ENCODE measurements around the gene EPS8.

Gene EPS8

DNA sequence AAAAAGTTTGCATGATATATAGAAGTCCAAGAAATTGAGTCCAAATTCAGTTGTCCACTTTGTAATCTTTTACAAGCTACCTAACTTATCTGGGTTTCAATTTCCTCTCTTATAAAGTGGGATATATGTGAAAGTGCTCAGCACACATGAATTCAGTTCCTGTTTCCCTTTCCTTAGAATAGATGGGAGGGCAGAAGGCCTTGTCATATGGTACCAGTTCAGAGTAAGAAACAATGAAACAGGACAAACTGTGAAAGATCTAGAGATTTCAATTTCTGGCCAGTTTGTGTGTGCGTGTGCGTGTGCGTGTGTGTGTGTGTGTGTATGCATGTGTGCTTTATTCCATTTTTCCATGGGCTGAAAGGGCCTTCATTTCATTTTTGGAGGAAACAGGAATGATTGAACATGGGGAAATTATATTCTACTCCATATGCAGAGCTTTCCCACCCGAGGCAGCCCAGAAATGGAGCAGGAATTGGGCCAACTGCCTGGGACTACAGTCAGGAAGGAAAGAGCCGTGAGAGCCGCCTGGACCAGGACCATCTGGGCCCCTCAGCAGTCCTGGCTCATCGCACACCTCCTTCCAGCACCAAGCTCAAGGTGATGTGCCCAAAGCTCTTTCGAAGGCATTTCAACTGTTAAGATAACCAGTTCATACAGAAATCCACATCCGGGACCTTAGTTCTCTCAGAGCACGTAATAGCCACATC is 183.2 kb downstream of the EPS8 start:
- no peak overlapping the region for H3K9ac ChIP-seq (ENCODE audit: low read length)

DNA sequence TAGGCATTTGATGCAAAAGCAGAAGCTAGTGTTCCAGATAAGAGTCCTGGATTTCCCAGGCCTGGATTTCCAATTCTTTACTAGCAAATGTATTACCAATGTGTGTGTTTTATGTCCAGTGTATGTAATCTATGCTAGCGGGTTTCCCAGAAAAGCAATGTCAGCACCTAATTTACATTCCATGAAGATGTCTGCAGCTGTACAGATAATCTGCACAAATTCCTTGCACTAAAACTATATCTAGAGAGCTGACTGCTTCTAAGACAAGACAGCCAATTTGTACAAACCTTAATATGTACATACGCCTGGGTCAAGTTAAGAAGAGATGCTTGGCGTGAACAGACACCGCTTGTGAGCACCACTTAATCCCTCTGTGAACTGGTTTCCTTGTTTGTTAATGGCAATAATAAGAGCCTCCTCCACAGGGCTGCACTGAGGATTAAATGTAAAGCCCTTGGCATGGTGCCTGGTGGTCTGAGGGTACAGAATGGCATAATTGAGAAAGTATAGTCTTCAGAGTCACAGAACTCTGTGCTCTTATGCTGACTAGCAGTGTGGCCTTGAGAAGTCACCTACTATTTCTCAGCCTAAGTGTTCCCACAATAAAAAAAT is 185.6 kb downstream of the EPS8 start:
- Histone ChIP-seq H3K4me1 (ENCODE audit: insufficient read depth, low read length) (peaks cover 10% of the 10 kb centered on the region), H3K27me3 (ENCODE audit: control insufficient read depth in 1 of 2, insufficient read depth in 2 of 2, low read length in 2 of 2) (no peaks in the 10 kb centered on the region), H3K9me3 (ENCODE audit: low read length) (no peaks in the 10 kb centered on the region), H3K4me3 (ENCODE audit: low read depth in 1 of 2, low read length in 2 of 2) (no peak overlapping the region), H3K36me3 (ENCODE audit: insufficient read depth, low read length) (no peaks in the 10 kb centered on the region), H3K9ac (ENCODE audit: low read length) (no peak overlapping the region), H3K27ac (ENCODE audit: low read depth, low read length) (no peak overlapping the region)

More for the DNA sequence above, 183.2 kb downstream of the EPS8 start:
- Histone ChIP-seq H3K4me3 (ENCODE audit: low read depth in 1 of 2, low read length in 2 of 2) (no peak overlapping the region), H3K27ac (ENCODE audit: low read depth, low read length) (no peak overlapping the region), H3K4me1 (ENCODE audit: insufficient read depth, low read length) (no peaks in the 10 kb centered on the region), H3K9me3 (ENCODE audit: low read length) (no peaks in the 10 kb centered on the region), H3K36me3 (ENCODE audit: insufficient read depth, low read length) (no peaks in the 10 kb centered on the region), H3K27me3 (ENCODE audit: control insufficient read depth in 1 of 2, insufficient read depth in 2 of 2, low read length in 2 of 2) (no peaks in the 10 kb centered on the region)

DNA sequence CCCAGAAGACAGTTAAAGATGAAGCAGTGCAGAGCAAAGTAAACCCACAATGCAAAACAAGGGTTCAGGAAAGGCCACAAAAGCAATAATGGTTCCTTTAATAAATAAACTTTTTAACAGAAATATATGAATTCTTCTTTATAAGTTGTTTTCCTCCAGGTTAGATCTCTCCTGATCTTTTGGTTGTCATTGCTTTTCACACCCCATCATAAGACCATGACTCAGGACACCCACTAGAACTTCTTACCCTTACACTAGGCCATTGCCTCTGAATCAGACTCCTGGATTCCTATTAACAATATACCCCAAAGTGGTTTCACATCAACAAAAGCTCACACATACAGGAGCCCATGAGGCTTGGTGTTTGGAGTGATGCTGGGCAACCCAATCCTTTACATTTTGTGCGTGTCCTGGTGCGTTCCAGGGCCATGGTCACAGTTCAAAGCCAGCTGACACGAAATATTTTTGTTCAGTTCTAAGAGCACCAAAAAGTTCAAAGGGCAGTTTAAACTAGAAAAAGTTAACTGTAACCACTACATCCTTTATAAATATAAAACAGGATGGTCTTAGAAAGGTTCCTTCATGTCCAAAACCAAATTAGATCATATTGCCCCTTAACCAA is 187.0 kb downstream of the EPS8 start:
- H3K36me3 ChIP-seq (ENCODE audit: insufficient read depth, low read length) = no peaks in the 10 kb centered on the region
- no peak overlapping the region for H3K27ac ChIP-seq (ENCODE audit: low read depth, low read length)
- H3K4me3 ChIP-seq (ENCODE audit: low read depth in 1 of 2, low read length in 2 of 2) = no peak overlapping the region
- H3K4me1 ChIP-seq (ENCODE audit: insufficient read depth, low read length) = peaks cover 10% of the 10 kb centered on the region
- H3K9ac ChIP-seq (ENCODE audit: low read length) = no peak overlapping the region
- no peaks in the 10 kb centered on the region for H3K27me3 ChIP-seq (ENCODE audit: control insufficient read depth in 1 of 2, insufficient read depth in 2 of 2, low read length in 2 of 2)
- no peaks in the 10 kb centered on the region for H3K9me3 ChIP-seq (ENCODE audit: low read length)

DNA sequence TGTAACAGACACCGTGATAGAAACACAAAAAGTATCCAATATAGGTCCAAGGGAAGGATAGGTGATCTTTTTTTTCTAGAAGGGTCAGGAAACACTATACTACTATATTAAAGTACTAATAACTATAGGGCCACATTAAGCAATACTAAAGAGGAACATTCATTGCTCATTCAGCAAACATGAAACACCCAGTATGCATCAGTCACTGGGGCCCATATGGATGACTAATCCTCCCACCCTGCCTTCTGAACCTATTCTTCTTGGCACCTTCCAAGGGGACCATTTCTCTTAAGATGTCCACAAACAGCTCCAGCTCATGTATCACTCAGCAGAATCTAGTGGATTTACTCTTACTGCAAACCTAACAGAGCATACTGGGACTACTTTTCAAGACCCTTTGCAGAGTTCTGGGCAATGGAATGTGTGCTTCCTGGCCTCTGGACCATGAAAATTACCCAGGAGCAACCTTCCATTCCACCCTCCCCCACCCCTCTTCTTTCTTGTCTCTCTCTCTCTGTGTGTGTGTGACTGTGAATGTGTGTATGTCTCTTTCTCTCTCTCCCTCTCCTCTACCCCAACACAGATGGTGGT is 187.9 kb downstream of the EPS8 start:
- H3K27me3 ChIP-seq (ENCODE audit: control insufficient read depth in 1 of 2, insufficient read depth in 2 of 2, low read length in 2 of 2) = no peaks in the 10 kb centered on the region
- no peaks in the 10 kb centered on the region for H3K36me3 ChIP-seq (ENCODE audit: insufficient read depth, low read length)
- H3K27ac ChIP-seq (ENCODE audit: low read depth, low read length) = no peak overlapping the region
- H3K4me1 ChIP-seq (ENCODE audit: insufficient read depth, low read length) = peaks cover 10% of the 10 kb centered on the region
- no peaks in the 10 kb centered on the region for H3K9me3 ChIP-seq (ENCODE audit: low read length)
- no peak overlapping the region for H3K4me3 ChIP-seq (ENCODE audit: low read depth in 1 of 2, low read length in 2 of 2)
- no peak overlapping the region for H3K9ac ChIP-seq (ENCODE audit: low read length)

- H3K27ac ChIP-seq (ENCODE audit: low read depth, low read length) = no peak overlapping the region
Observed at GRCh38 chr12:15600223-15600935, 188.8 kb downstream of the EPS8 start.

DNA sequence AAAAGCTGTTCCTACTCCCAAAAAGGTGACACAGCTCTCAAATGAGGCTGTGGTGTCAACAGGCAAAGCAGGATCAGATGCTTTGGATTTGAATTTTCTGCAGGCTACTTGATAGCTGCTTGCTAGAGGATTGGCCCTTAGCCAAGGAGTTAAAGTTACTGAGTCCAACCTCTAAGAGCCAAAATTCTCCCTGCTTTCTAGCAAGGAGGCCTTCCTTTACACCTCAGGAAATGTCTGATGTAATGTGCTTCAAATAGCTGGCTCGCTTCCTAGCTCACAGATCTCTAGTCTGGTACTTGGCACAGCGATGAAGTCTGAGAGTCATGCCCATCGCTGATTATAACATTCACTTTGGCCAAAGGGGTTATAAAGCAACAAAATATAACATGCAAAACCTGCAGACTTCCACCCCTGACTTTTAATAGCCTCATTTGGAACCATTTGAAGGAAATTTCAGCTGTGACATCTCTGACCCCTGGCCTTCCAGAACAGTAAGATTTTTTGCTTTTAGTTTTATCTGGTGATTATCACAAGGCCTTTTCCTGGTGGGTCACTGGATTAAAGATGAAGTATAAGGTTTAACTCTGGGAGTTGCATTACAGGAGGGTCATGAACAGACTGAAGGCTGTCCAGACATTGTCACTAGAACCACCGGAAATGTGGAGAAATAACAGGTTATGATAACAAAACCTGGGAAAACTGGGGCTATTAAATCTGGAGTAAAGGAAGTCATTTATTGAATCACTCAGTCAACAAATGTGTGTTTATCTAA is 189.7 kb downstream of the EPS8 start:
- H3K36me3 ChIP-seq (ENCODE audit: insufficient read depth, low read length) = no peaks in the 10 kb centered on the region
- no peaks in the 10 kb centered on the region for H3K9me3 ChIP-seq (ENCODE audit: low read length)
- H3K27ac ChIP-seq (ENCODE audit: low read depth, low read length) = no peak overlapping the region
- no peak overlapping the region for H3K4me3 ChIP-seq (ENCODE audit: low read depth in 1 of 2, low read length in 2 of 2)
- H3K9ac ChIP-seq (ENCODE audit: low read length) = no peak overlapping the region
- no peaks in the 10 kb centered on the region for H3K27me3 ChIP-seq (ENCODE audit: control insufficient read depth in 1 of 2, insufficient read depth in 2 of 2, low read length in 2 of 2)
- H3K4me1 ChIP-seq (ENCODE audit: insufficient read depth, low read length) = peaks cover 10% of the 10 kb centered on the region

More at GRCh38 chr12:15600223-15600935, 188.8 kb downstream of the EPS8 start:
- Histone ChIP-seq H3K9ac (ENCODE audit: low read length) (no peak overlapping the region), H3K4me1 (ENCODE audit: insufficient read depth, low read length) (peaks cover 10% of the 10 kb centered on the region), H3K9me3 (ENCODE audit: low read length) (no peaks in the 10 kb centered on the region), H3K4me3 (ENCODE audit: low read depth in 1 of 2, low read length in 2 of 2) (no peak overlapping the region), H3K27me3 (ENCODE audit: control insufficient read depth in 1 of 2, insufficient read depth in 2 of 2, low read length in 2 of 2) (no peaks in the 10 kb centered on the region), H3K36me3 (ENCODE audit: insufficient read depth, low read length) (no peaks in the 10 kb centered on the region)

GRCh38 chr12:15597125-15597830 is 191.9 kb downstream of the EPS8 start:
- Histone ChIP-seq H3K9me3 (ENCODE audit: low read length) (no peaks in the 10 kb centered on the region), H3K27me3 (ENCODE audit: control insufficient read depth in 1 of 2, insufficient read depth in 2 of 2, low read length in 2 of 2) (no peaks in the 10 kb centered on the region), H3K4me3 (ENCODE audit: low read depth in 1 of 2, low read length in 2 of 2) (no peak overlapping the region), H3K9ac (ENCODE audit: low read length) (no peak overlapping the region), H3K4me1 (ENCODE audit: insufficient read depth, low read length) (peaks cover 10% of the 10 kb centered on the region), H3K27ac (ENCODE audit: low read depth, low read length) (no peak overlapping the region), H3K36me3 (ENCODE audit: insufficient read depth, low read length) (no peaks in the 10 kb centered on the region)

DNA sequence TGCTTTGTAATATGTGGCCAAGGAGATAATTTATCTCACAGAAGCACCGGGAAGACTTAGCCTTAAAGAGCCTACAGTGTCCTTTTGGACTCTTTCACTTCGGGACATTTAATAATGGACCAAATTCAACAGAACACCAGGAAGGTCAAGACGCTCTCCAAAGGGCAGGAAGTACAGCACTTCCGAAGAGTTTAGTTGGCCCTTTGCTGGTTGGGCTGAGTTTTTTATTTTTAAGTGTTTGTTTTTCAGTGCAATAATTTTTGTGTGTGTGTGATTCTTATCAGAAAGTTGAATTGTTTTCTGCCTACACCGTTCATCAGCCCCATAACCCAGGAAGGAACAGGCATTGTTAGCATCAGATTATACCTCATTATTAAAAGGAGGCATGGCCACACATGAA is 193.0 kb downstream of the EPS8 start:
- Histone ChIP-seq H3K4me1 (ENCODE audit: insufficient read depth, low read length) (peaks cover 10% of the 10 kb centered on the region), H3K4me3 (ENCODE audit: low read depth in 1 of 2, low read length in 2 of 2) (no peak overlapping the region), H3K27ac (ENCODE audit: low read depth, low read length) (no peak overlapping the region), H3K36me3 (ENCODE audit: insufficient read depth, low read length) (no peaks in the 10 kb centered on the region), H3K9me3 (ENCODE audit: low read length) (no peaks in the 10 kb centered on the region), H3K27me3 (ENCODE audit: control insufficient read depth in 1 of 2, insufficient read depth in 2 of 2, low read length in 2 of 2) (no peaks in the 10 kb centered on the region), H3K9ac (ENCODE audit: low read length) (no peak overlapping the region)

DNA sequence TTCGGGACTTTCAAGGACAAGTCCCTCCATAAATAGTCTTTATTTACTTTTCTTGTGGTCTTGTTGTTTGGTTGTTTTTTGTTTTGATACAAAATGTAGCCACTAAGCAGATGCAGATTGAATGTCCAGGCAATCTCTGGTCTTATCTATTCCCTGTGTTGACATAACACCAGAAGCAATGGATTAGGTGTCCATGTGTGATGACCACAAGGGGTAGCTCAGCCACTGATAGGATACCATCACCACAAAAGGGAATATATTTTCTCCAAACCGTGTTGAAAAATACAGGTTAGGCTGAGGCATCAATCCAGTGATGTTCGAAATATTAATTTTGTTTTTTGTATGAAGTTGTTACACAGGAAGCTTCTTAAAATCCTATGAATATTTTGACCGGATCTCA is 196.3 kb downstream of the EPS8 start:
- no peaks in the 10 kb centered on the region for H3K27me3 ChIP-seq (ENCODE audit: control insufficient read depth in 1 of 2, insufficient read depth in 2 of 2, low read length in 2 of 2)
- H3K9me3 ChIP-seq (ENCODE audit: low read length) = no peaks in the 10 kb centered on the region
- no peaks in the 10 kb centered on the region for H3K36me3 ChIP-seq (ENCODE audit: insufficient read depth, low read length)

GRCh38 chr12:15591811-15592210 is 197.4 kb downstream of the EPS8 start:
- no peaks in the 10 kb centered on the region for H3K9me3 ChIP-seq (ENCODE audit: low read length)
- H3K4me3 ChIP-seq (ENCODE audit: low read depth in 1 of 2, low read length in 2 of 2) = no peak overlapping the region
- no peak overlapping the region for H3K9ac ChIP-seq (ENCODE audit: low read length)
- no peaks in the 10 kb centered on the region for H3K36me3 ChIP-seq (ENCODE audit: insufficient read depth, low read length)
- no peaks in the 10 kb centered on the region for H3K27me3 ChIP-seq (ENCODE audit: control insufficient read depth in 1 of 2, insufficient read depth in 2 of 2, low read length in 2 of 2)
- H3K4me1 ChIP-seq (ENCODE audit: insufficient read depth, low read length) = peaks cover 3% of the 10 kb centered on the region
- H3K27ac ChIP-seq (ENCODE audit: low read depth, low read length) = no peak overlapping the region

More for the DNA sequence above, 196.3 kb downstream of the EPS8 start:
- Histone ChIP-seq H3K4me3 (ENCODE audit: low read depth in 1 of 2, low read length in 2 of 2) (no peak overlapping the region), H3K4me1 (ENCODE audit: insufficient read depth, low read length) (peaks cover 3% of the 10 kb centered on the region), H3K27ac (ENCODE audit: low read depth, low read length) (no peak overlapping the region), H3K9ac (ENCODE audit: low read length) (no peak overlapping the region)
